Superior temporal gyrus (tissue), 1 donor: ENCODE data around the gene ITGA8.
"Not testable (repeated sequence)": the region's sequence is repeated elsewhere in the genome, so short reads cannot be mapped to it uniquely, and the experiment has no call there.

Experiments
- DNase-seq: peaks from one replicate; pipeline ENCODE4 v3.0.0-alpha.2; 2016; ENCODE audit errors: extremely low spot score

The ITGA8 gene

GRCh38 chr10:15557168-15557567, 162.6 kb downstream of the ITGA8 start:
- DNase-seq, result not testable (repeated sequence)

DNA sequence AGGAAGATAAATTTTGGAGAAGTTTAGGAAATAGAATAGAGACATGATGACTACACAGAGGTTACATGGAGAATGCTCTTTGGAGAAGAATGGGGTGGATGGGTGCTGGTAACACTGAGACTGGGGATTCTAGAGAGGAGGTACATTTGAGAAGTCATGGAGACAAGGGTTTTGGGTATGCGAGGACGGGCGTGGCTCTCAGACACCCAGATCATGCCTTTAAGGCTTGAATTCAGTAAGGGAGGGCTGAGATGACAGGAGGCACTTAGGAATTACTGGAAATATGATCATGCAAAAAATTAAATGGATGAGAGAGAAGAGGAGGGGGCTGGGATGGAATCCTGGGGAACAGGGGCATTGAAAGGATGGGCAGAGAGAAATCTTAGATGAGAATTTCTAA, 168.8 kb downstream of the ITGA8 start:
- DNase-seq, result no peak

DNA sequence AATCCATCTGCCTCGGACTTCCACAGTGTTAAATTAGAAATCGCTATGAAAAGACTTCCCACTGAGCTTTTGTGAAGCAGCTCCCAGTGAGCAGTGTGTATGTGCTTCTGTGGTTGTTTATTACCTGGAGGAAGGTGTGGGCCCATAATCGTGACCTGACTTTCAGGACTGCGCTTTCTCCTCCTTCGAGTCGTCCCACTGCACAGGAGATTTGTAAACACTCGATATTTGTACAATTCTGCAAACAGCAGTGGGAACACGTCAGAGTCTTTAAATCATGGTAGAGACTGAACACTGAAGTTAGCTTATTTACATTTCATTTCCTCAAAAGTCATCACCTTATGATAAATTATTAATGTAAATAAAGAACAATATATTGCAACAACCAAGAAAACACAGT, 171.4 kb downstream of the ITGA8 start:
- DNase-seq, result no peak

GRCh38 chr10:15546606-15547005, 173.1 kb downstream of the ITGA8 start:
- no peak for DNase-seq

DNA sequence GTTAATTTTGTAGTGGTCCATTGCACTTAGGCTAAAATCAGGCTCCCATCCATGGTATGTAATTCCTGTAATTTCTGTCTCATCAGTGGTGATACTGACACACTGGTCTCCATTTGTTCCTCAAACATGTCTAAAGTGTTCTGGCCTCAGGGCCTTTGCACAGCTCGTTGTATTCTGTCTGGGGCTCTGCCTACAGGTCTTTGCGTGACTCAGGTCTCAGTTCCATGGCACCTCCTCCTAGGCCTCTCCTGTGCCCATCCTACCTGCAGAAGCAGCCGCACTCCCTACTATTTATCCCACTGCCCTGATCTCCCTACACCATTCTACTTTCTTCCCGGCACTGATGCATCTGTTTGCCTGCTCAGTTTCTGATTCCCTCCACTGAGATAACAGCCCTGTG, 173.8 kb downstream of the ITGA8 start:
- DNase-seq, result no peak

- DNase-seq, result no peak
These were observed 174.5 kb downstream of the ITGA8 start for GRCh38 chr10:15545266-15545665.

- no peak for DNase-seq
These were observed 175.7 kb downstream of the ITGA8 start for GRCh38 chr10:15543994-15544393.

DNA sequence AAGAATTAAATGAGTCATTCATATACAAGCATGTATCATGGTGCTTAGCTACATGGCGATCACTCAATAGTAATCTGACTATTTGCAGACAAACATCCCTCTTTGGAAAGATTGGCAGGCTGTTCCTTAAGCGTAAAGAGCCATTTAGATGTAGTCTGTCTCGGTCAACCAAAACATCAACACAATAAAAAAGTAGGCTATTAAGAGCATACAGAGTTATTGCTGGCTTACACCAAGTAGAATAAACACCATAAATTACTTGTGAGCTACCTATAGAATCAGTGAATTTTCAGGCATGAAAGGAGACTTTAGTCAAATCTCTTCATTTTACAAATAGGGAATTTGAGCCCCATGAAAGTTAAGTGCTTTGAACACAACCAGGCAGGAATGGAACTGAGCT, 176.9 kb downstream of the ITGA8 start:
- DNase-seq, result no peak

GRCh38 chr10:15541376-15541775, 178.3 kb downstream of the ITGA8 start:
- DNase-seq, result no peak

- no peak for DNase-seq
These were observed 179.0 kb downstream of the ITGA8 start for GRCh38 chr10:15540727-15541126.

DNA sequence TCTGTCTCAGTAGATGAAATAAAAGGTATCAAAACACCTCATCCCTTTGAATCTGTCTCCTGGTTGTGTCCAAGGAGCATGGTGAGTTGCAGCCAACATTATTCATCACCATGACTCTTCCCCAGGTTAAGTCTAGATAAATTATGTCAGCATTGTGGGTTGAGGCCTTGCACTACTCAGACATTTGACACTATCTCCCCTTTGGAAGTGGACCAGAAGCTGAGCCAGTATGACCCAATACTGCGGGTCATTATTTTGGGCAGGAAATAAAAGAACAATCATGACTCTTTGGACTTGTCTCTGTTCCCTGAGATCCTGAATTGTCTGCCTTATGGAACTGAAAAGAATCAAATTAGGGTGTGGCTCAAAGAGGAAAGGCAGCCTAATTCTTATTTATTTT, 180.5 kb downstream of the ITGA8 start:
- DNase-seq, result no peak

GRCh38 chr10:15534928-15535538, 184.7 kb downstream of the ITGA8 start:
- not testable (repeated sequence) for DNase-seq

- no peak for DNase-seq
These were observed 187.6 kb downstream of the ITGA8 start for GRCh38 chr10:15531927-15532722.

GRCh38 chr10:15528859-15529239, 190.9 kb downstream of the ITGA8 start:
- DNase-seq, result no peak

- DNase-seq, result no peak
These were observed 193.0 kb downstream of the ITGA8 start for GRCh38 chr10:15526754-15527153.

DNA sequence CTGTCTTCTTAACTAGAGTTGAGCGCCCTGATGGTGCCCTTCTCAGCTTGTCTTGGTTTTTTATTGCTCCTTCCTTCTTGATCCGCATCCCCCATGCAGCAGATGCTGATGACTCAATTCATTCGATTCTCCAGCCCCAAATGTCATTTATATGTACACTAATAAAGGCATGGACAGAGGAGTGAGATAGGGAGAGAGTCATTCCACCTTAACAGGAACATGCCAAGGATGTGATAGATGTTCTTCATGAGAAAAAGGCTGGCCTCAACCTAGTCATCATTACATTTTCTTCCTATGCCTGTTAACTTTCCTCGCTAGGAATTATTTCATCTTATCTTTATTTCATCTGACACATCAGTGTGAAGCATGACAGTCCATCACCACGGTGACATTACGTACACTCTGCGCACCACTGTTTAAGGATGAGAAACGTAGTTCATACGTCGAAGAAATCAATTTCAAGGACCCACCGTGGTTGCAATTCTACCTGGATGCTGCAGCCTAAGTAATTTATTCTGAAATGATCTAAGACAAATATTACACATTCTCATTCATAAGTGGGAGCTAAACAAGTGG, 198.3 kb downstream of the ITGA8 start:
- DNase-seq, result no peak

DNA sequence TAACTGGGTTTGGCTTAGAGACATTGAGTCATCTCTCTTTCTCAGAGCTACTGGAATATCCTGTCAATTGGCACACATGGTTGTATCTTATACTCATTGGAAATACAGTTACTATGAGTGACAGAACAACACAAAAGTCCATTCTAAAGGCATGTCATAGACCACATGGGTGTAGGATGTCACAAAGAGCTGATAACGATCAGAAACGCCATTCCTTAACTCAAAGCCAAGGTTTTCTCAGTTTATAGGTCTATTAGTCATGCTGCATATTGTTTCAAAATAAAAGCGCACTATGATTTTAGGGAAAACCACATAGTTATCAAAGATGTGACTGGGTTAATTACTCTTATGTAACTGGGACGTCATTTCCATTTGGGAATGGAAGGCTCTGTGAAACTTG, 201.5 kb downstream of the ITGA8 start:
- DNase-seq, result no peak

GRCh38 chr10:15516256-15517085, 203.3 kb downstream of the ITGA8 start:
- no peak for DNase-seq

- peak; percentile 82 for DNase-seq
These were observed 204.5 kb downstream of the ITGA8 start for GRCh38 chr10:15515202-15515601.

DNA sequence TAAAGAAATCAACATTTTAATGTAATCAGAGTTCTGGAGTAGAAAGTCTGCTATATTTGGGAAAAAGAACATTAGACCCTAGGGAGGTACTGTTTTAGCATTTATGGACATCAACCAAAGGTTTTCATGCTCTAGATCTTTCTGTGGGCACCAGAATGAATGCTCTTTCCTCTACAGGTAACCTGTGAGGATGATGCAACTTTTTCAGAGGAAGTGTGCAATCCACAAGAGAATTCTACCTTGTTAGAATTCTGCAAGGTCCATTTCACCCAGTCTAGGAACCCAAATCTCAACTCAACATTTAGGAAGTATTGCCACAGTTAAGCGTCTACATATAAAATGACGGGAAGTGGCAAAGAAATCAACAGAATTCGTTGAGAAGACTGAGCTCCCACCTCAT, 208.8 kb downstream of the ITGA8 start:
- no peak for DNase-seq

- DNase-seq, result no peak
These were observed 214.4 kb downstream of the ITGA8 start for GRCh38 chr10:15505329-15505728.

DNA sequence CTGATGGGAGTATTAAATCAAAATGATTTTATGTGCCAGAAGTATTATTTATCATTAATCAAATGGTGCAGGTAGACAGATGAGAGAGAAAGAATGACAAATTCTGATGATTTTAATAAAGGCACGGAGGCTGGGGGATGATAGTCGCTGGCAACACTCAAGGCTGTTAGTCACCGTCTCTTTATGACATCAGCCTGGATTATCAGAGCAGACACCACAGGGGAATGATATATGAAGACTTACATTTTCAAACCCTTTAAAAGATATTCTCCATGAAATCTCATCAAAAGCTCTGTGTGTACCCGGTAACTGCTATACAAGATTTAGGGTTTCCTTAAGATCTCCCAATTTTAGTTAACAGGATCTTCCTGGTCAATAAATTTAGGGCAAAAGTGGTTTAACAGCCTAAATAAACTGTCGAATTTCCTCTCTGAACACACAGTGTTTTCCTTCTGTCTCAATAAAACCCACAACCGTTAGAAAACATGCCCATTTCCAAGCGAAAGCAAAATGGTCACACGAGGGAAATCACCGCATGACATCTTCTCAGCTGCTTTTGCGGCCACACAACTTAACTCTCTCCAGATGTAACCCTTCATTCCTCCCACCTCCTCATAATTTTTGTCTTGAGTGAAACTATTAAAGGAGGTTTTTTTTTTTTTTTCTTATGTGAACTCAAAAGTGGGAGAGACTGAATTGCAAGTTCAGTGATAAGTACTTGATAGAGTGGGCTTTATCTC, 215.5 kb downstream of the ITGA8 start:
- DNase-seq, result no peak
